ENCODE results near the gene GRM1.

The GRM1 gene

DNA sequence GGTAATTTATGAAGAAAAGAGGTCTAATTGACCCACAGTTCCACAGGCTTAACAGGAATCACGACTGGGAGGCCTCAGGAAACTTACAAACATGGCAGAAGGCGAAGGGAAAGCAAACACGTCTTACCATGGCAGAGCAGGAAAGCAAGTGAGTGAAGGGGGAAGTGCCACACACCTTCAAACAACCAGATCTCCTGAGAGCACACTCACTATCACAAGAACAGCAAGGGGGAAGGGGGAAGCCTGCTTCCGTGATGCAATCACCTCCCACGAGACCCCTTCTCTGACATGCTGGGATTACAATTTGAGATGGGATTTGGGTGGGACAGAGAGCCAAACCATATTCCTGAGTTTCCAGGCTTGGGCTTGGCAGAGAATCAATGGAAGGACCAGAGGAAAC is 390.7 kb downstream of the GRM1 start:
- intact Hi-C loops (cut with DNase I) = no loop called here
- no peak for DNase-seq

DNA sequence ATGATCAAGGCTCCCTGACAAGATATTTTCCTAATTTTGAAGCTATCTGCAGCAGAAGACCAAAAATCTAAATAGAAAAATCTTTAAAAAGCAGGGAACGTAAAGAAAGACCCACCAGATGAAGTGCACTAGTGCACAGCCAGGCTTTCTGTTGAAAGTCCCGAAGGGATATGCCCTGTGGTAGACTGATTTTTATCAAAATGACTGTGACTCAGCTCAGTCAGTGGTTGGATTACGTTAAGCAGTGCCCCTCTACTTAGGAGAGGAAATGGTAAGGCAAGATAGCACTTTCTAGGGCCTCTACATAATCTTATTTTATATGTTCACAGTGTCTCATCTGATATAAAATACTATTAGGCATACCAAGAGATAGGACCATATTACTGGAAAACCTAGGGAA is 391.4 kb downstream of the GRM1 start:
- intact Hi-C loops (cut with DNase I) = no loop called here
- no peak for DNase-seq

GRCh38 chr6:146422789-146423375 is 394.0 kb downstream of the GRM1 start:
- no peak for DNase-seq
- intact Hi-C loops (cut with DNase I) = no loop called here

- intact Hi-C loops (cut with DNase I) = no loop called here
- no peak for DNase-seq
Measured at GRCh38 chr6:146423452-146423851, 394.6 kb downstream of the GRM1 start.

DNA sequence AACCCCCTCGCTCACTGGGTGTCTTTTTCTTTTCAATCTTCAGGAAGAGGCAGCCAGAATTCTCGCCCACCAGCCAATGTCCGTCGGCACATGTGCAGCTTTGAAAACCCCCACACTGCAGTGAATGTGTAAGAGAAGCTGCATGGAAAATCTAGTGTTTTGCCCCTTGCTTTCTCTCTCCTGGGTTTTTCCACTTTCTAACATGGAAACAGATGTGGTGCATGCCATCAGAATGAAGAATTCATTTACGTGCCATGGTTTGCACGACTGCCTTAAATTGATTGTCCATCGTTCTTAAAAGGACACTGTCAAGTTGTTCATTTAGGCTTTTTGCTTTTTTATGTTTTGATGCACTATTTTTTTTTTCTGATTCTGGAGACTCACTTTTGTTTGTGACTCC is 397.7 kb downstream of the GRM1 start:
- no peak for DNase-seq
- intact Hi-C loops (cut with DNase I) = no loop called here

- intact Hi-C loops (cut with DNase I) = no loop called here
- DNase-seq = peak in 5 of 42 donors; percentile 25 to 56 (median 28)
Measured at GRCh38 chr6:146429831-146430230, 401.0 kb downstream of the GRM1 start.

GRCh38 chr6:146433881-146434731 is 405.2 kb downstream of the GRM1 start:
- DNase-seq = peak in 39 of 42 donors; percentile 5 to 72 (median 49)
- intact Hi-C loops (cut with DNase I) = no loop called here

DNA sequence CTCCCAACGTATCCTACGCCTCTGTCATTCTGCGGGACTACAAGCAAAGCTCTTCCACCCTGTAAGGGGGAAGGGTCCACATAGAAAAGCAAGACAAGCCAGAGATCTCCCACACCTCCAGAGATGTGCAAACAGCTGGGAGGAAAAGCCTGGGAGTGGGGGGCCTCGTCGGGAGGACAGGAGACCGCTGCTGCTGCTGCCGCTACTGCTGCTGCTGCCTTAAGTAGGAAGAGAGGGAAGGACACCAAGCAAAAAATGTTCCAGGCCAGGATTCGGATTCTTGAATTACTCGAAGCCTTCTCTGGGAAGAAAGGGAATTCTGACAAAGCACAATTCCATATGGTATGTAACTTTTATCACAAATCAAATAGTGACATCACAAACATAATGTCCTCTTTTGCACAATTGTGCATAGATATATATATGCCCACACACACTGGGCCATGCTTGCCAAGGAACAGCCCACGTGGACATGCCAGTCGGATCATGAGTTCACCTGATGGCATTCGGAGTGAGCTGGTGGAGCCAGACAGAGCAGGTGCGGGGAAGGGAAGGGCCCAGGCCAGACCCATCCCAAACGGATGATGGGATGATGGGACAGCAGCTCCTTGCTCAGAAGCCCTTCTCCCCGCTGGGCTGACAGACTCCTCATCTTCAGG is 406.0 kb downstream of the GRM1 start:
- no peak for DNase-seq
- intact Hi-C loops (cut with DNase I) = no loop called here

GRCh38 chr6:146441907-146442306 is 413.0 kb downstream of the GRM1 start:
- no peak for DNase-seq
- intact Hi-C loops (cut with DNase I) = no loop called here

- DNase-seq = no peak
- intact Hi-C loops (cut with DNase I) = no loop called here
Measured at GRCh38 chr6:146444189-146444588, 415.3 kb downstream of the GRM1 start.

- DNase-seq = no peak
- intact Hi-C loops (cut with DNase I) = no loop called here
Measured at GRCh38 chr6:146445233-146445632, 416.4 kb downstream of the GRM1 start.

DNA sequence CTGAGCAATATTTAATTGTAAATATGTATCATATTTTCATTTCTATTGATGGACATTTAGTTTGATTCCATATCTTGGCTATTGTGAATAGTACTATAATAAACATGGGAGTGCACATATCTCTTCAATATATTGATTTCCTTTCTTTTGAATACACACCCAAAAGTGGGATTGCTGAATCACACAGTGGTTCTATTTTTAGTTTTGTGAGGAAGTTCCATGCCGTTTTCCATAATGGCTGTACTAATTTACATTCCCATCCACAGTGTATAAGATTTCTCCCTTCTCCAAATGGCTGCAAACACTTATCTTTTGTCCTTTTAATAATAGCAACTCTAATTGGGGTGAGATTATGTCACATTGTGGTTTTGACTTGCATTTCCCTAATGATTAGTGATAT is 428.0 kb downstream of the GRM1 start:
- no peak for DNase-seq
- intact Hi-C loops (cut with DNase I) = no loop called here

DNA sequence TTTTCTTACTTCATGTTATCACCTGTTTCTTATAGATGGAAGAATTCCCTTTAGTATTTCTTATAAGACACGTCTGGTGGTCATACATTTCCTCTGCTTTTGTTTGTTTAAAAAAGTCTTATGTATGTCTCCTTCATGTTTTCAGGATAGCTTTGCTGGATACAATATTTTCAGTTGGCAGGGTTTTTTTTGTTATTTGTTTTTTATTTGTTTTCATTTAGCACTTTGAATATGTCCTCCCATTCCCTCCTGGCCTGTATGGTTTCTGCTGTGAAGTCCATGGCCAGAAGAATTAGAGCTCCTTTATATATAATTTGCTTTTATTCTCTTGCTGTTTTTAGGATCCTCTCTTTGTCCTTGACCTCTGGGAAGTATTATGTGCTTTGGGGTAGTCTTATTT is 432.1 kb downstream of the GRM1 start:
- intact Hi-C loops (cut with DNase I) = no loop called here
- DNase-seq = no peak

DNA sequence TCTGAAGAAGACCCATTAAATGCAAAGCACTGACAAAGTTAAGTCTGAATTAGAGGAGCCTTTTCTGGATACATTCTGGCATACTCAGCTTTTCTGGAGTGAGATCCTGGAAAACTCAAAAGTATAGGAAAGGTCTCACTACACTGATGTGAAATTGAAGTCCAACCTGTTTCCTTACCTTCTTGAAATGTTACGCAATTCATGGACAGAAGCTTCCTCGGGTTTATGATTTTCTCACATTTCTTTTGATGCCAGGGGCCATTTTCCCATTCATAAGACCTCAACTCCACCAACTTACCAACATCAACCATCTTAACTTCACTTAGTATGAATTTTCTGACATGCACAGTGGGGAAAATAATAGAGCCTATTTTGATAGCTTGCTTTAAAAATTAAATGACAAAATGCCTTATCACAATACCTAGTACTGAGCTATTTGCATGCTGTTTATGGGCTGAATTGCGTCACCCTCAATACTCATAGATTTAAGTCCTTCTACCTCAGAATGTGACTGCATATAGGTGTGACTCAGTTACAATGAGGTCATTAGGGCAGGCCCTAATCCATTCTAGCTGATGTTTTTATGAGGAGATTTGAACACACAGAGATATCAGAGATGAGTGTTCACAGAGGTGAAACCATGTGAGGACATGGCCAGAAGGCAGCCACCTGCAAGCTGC is 441.4 kb downstream of the GRM1 start:
- intact Hi-C loops (cut with DNase I) = no loop called here
- DNase-seq = no peak

DNA sequence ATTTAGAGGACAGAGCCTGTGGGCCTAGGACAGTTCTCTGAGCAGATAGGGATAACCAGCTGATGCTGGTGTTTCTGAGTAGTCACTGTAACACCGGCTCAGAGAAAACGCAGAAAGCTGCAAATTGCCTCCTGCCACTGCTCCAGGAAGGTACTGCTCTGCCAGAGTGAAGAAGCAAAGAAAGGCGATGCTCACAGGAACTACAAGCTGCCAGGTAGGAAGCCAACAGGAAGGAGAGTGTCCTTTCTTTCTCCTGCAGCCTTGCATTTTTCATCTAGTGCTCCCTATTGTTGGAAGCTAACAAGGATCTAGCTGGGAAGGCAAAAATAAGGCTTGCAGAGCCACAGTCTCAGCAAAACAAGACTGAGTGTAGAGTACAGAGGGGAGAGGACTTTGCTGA is 444.1 kb downstream of the GRM1 start:
- intact Hi-C loops (cut with DNase I) = no loop called here
- DNase-seq = no peak

DNA sequence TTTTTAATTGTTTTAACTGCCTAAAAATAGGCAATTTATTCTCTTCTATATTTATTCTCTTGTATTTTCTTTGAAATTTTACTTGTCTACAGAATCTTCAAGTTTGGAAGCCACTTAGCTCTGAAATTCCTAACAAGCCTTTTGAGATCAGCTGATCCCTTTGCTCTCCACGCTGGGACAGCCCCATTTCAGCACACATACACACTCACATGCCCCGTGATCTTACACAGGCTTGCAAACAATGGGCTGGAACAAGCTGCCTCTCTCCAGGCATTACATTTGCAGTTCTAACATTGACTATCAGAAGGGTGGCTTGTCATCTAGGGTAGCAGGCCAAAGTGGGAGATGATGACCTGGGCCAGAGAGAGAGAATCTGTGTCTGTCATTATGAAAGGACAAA is 452.7 kb downstream of the GRM1 start:
- no peak for DNase-seq
- intact Hi-C loops (cut with DNase I) = no loop called here

- intact Hi-C loops (cut with DNase I) = no loop called here
- no peak for DNase-seq
Measured at GRCh38 chr6:146484411-146484810, 455.5 kb downstream of the GRM1 start.
